Kidney (tissue), 14 donors: ENCODE data around the gene KCNQ1. TPM values are rescaled to one million over a fixed set of nuclear protein-coding genes. Genes with fewer than 3 reads are reported as not detected.

Experiments used
- DNase-seq, 5 donors: peaks; one replicate each; pipeline ENCODE4 v3.0.0-alpha.2; 2013 to 2020
- FAIRE-seq: peaks from 2 replicates; lab custom pipeline; 2012; peaks lifted over from hg19 to GRCh38; lab: Jason Lieb, UNC
- H3K27ac ChIP-seq, 2 donors: one replicate each; pipeline ENCODE4 v1.7.0; 2013; ENCODE audit warnings: low read depth in 2 of 2, low read length in 2 of 2, inconsistent platforms in 1 of 2
- H3K27me3 ChIP-seq: one replicate; pipeline ENCODE4 v1.7.1; 2013; ENCODE audit warnings: low read length, inconsistent platforms; ENCODE audit not compliant: control insufficient read depth, insufficient read depth
- H3K36me3 ChIP-seq, 3 donors: one replicate each; pipeline versions ENCODE4 v1.7.0 to v1.7.1; 2013; ENCODE audit warnings: low read length in 3 of 3, control low read depth in 1 of 3, inconsistent platforms in 1 of 3; ENCODE audit not compliant: insufficient read depth in 3 of 3, control insufficient read depth in 2 of 3
- H3K4me1 ChIP-seq, 3 donors: one replicate each; pipeline versions ENCODE4 v1.7.0 to v1.7.1; 2013; ENCODE audit warnings: low read length in 3 of 3, inconsistent platforms in 1 of 3, low read depth in 1 of 3; ENCODE audit not compliant: control insufficient read depth in 2 of 3, insufficient read depth in 2 of 3
- H3K4me3 ChIP-seq, 3 donors: one replicate each; pipeline versions ENCODE4 v1.7.0 to v1.8.1; 2013; ENCODE audit warnings: low read length in 3 of 3, control low read depth in 1 of 3, inconsistent platforms in 1 of 3
- H3K9ac ChIP-seq, 3 donors: one replicate each; pipeline versions ENCODE4 v1.7.0 to v1.7.1; 2013; ENCODE audit warnings: low read length in 3 of 3, control low read depth in 1 of 3, inconsistent platforms in 1 of 3
- H3K9me3 ChIP-seq, 3 donors: one replicate each; pipeline versions ENCODE4 v1.7.0 to v1.7.1; 2013; ENCODE audit warnings: low read length in 3 of 3, control low read depth in 1 of 3, inconsistent platforms in 1 of 3; ENCODE audit not compliant: control insufficient read depth in 2 of 3, insufficient read depth in 1 of 3
- intact Hi-C: fragments of 100-400 bp; cut with DNase I; formaldehyde crosslinking; loops from one replicate; pipeline ENCODE4 v1.11.1; 2022
- polyA plus RNA-seq: library from polyadenylated mRNA; stranded (reverse); fragments of 350-450 nt; fragmentation: Illumina TruSeq; extraction: RNeasy Lipid Tissue Mini Kit (QIAGEN cat#74804); gene quantifications from one replicate; pipeline ENCODE4 v1.2.3, GENCODE V29; 2014; ENCODE audit warnings: low read depth, low replicate concordance; ENCODE audit not compliant: insufficient read depth
- total RNA-seq: library from RNA; stranded (reverse); fragmentation: NEBNext Ultra II Directional; extraction: Animal tissue kit (Norgen Biotek cat#: 25700); gene quantifications from one replicate; pipeline ENCODE4 v1.2.1, GENCODE V29; 2021
- TF ChIP-seq, protein P1 (sequence below): IDR thresholded peaks from 3 replicates; pipeline ENCODE4 v1.5.1; 2012; ENCODE audit warnings: mild to moderate bottlenecking, moderate library complexity, borderline replicate concordance; ENCODE audit not compliant: insufficient read depth; ENCODE audit errors: extremely low read depth
- donor health status: control.
- donor health status: control.
- donor health status: control.
- donor health status: control.
- donor health status: control.
- donor health status: DM: yes; HTN: yes; CAD: no.
- donor health status: Normal renal cell carcinoma (clear cell type).

The KCNQ1 gene
- total and polyA plus RNA-seq, 2 donors from 2014 or later, result 45.5 to 49.4 TPM

DNA sequence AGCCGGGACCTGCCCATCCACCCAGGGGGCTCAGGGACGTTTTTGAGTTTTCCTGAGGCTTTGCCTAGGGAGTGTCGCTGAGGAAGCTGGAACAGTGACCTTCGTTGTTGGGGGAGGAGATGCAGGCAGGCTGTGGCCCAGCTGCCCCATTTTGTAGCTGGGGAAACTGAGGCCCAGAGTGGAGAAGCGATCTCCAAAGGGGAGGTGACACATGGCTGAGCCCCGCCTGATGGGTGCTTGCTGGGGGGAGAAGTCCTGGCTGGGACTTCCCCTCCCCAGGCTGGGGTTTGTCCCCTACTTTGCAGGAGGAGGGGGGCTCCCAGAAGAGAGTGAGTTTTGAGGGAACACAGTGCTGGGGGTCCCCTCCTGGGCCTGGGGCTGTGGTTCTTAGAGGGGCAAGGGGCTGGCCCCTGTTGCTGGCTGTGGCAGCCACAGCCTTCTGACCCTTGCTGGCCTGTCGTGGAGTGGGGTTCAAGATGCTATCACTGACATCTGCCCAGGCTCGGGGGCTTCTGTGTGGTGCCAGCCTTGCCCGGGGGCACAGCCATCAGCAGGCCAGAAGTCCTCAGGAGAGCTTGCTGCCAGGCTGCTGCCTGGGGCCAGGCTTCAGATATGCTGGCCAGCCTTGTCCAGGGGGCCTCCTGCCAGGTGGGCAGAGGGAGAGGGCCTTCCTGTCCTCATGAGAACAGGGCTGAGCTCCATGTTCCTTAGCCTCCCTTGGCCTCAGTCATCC is 21.4 kb downstream of the KCNQ1 start:
- H3K36me3 ChIP-seq, result no peaks in the 10 kb centered on the region
- TF ChIP-seq, protein P1, sequence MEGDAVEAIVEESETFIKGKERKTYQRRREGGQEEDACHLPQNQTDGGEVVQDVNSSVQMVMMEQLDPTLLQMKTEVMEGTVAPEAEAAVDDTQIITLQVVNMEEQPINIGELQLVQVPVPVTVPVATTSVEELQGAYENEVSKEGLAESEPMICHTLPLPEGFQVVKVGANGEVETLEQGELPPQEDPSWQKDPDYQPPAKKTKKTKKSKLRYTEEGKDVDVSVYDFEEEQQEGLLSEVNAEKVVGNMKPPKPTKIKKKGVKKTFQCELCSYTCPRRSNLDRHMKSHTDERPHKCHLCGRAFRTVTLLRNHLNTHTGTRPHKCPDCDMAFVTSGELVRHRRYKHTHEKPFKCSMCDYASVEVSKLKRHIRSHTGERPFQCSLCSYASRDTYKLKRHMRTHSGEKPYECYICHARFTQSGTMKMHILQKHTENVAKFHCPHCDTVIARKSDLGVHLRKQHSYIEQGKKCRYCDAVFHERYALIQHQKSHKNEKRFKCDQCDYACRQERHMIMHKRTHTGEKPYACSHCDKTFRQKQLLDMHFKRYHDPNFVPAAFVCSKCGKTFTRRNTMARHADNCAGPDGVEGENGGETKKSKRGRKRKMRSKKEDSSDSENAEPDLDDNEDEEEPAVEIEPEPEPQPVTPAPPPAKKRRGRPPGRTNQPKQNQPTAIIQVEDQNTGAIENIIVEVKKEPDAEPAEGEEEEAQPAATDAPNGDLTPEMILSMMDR, result no peak
- H3K4me1 ChIP-seq, result peaks cover 0 to 30% (median 8%) of the 10 kb centered on the region in 3 donors
- H3K9ac ChIP-seq, result peak overlapping the region in 1 of 3 donors; percentile 58
- no peak for FAIRE-seq
- no peak for DNase-seq
- H3K27me3 ChIP-seq, result no peaks in the 10 kb centered on the region
- peak overlapping the region; percentile 91 for H3K27ac ChIP-seq
- H3K4me3 ChIP-seq, result no peak overlapping the region
- H3K9me3 ChIP-seq, result no peaks in the 10 kb centered on the region
- intact Hi-C loops, result no loop called here

DNA sequence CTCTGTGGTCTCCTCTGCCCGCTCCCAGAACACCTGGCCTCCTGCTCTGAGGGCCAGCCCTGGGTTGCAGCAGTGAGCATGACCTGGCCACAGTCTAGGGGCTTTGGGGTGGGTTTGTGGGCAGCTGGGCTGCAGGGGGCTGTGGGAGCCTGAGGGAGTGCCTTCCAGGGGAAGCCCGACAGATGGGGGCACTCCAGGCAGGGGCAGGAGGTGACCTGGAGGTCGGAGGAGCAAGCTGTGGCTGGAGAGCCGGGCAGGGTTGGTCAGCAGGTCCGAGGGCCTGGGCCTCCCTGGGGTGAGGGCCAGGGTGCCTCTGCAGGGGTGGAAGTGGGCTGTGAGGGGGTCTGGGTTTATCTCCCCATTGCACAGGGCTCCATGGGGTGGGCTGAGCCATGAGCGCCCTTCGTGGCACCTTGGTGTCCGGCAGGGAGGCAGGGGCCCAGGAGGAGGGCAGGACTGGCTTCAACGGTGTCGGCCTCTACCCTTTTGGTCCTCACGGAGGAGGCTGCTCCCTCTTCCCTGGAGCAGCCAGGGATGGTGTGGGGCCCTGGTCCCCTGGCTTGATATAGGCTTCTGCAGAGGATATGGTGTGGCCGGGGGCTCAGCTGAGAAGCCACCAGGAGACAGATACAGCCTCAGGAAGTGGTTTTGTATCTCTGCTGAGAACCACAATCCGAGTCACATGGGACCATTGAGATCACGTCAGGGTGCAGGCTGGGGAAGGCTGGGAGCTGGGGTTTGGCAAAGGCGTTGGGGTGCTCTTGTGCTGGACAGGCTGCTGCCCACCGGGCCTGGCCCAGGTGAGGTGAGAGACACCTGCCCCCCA is 22.3 kb downstream of the KCNQ1 start:
- no peak overlapping the region for H3K4me3 ChIP-seq
- intact Hi-C loops, result no loop called here
- H3K9me3 ChIP-seq, result no peaks in the 10 kb centered on the region
- FAIRE-seq, result no peak
- no peaks in the 10 kb centered on the region for H3K27me3 ChIP-seq
- peaks cover 0 to 32% (median 8%) of the 10 kb centered on the region in 3 donors for H3K4me1 ChIP-seq
- H3K36me3 ChIP-seq, result no peaks in the 10 kb centered on the region
- H3K27ac ChIP-seq, result no peak overlapping the region
- H3K9ac ChIP-seq, result no peak overlapping the region
- TF ChIP-seq, protein P1, result no peak
- no peak for DNase-seq

DNA sequence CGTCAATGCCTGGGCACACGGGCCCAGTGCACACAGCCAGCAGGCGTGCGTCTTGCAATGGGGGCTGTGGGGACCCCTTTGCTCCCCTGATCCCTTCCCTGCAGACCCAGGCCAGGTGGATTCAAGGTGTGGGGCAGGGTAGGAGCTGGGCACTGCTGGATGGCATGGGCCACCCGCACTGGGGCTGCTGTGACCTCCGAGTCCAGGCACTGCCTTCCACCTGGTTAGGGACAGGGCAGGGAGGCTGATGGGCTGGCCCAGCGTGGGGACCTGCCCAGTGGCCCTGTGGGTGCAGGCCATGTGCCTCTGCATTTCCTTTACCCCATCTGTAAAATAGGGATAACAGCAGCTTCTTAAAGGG is 22.9 kb downstream of the KCNQ1 start:
- DNase-seq (no peak), FAIRE-seq (no peak)
- Histone ChIP-seq H3K27ac (no peak overlapping the region), H3K9ac (no peak overlapping the region), H3K9me3 (no peaks in the 10 kb centered on the region), H3K4me3 (no peak overlapping the region), H3K4me1 (peaks cover 0 to 30% (median 8%) of the 10 kb centered on the region in 3 donors), H3K27me3 (no peaks in the 10 kb centered on the region), H3K36me3 (no peaks in the 10 kb centered on the region)
- intact Hi-C loops, result no loop called here
- TF ChIP-seq, protein P1, result no peak
